ENCODE data around the gene SP140.
"Not testable (repeated sequence)": the region's sequence is repeated elsewhere in the genome, so short reads cannot be mapped to it uniquely, and the experiment has no call there.

The SP140 gene

GRCh38 chr2:230282936-230283335 lies 57.4 kb downstream of the SP140 start:
- no peak for DNase-seq

GRCh38 chr2:230286048-230286447 lies 60.5 kb downstream of the SP140 start:
- no peak for DNase-seq

- DNase-seq: not testable (repeated sequence)
These were observed 63.8 kb downstream of the SP140 start for GRCh38 chr2:230289311-230289710.

GRCh38 chr2:230295192-230295591 lies 69.7 kb downstream of the SP140 start:
- no peak for DNase-seq

- no peak for DNase-seq
These were observed 71.4 kb downstream of the SP140 start for GRCh38 chr2:230296917-230297316.

- DNase-seq: no peak
These were observed 74.1 kb downstream of the SP140 start for GRCh38 chr2:230299618-230300017.

- no peak for DNase-seq
These were observed 80.1 kb downstream of the SP140 start for GRCh38 chr2:230305416-230306275.

- DNase-seq: no peak
These were observed 80.9 kb downstream of the SP140 start for GRCh38 chr2:230306474-230306873.

- no peak for DNase-seq
These were observed 81.9 kb downstream of the SP140 start for GRCh38 chr2:230307485-230307884.

- DNase-seq: no peak
These were observed 83.0 kb downstream of the SP140 start for GRCh38 chr2:230308402-230309000.

- DNase-seq: not testable (repeated sequence)
These were observed 85.3 kb downstream of the SP140 start for GRCh38 chr2:230310792-230311191.

- not testable (repeated sequence) for DNase-seq
These were observed 86.1 kb downstream of the SP140 start for GRCh38 chr2:230311634-230312033.

GRCh38 chr2:230312638-230313037 lies 87.1 kb downstream of the SP140 start:
- no peak for DNase-seq

GRCh38 chr2:230317366-230317765 lies 91.8 kb downstream of the SP140 start:
- DNase-seq: no peak

- DNase-seq: no peak
These were observed 92.9 kb downstream of the SP140 start for GRCh38 chr2:230318190-230319121.

GRCh38 chr2:230319211-230319862 lies 93.8 kb downstream of the SP140 start:
- DNase-seq: no peak

GRCh38 chr2:230321031-230321430 lies 95.5 kb downstream of the SP140 start:
- no peak for DNase-seq

GRCh38 chr2:230322561-230323384 lies 97.2 kb downstream of the SP140 start:
- DNase-seq: no peak

GRCh38 chr2:230323385-230324106 lies 98.0 kb downstream of the SP140 start:
- DNase-seq: no peak

- no peak for DNase-seq
These were observed 99.0 kb downstream of the SP140 start for GRCh38 chr2:230324503-230324902.

Measured in anterior cingulate cortex (tissue), 58 donors.